ENCODE data around the gene FADS6. TPM values are rescaled to one million over a fixed set of nuclear protein-coding genes. Genes with fewer than 3 reads are reported as not detected.

Gene FADS6
- total RNA-seq, 1 donor from 2014 or later = not detected

DNA sequence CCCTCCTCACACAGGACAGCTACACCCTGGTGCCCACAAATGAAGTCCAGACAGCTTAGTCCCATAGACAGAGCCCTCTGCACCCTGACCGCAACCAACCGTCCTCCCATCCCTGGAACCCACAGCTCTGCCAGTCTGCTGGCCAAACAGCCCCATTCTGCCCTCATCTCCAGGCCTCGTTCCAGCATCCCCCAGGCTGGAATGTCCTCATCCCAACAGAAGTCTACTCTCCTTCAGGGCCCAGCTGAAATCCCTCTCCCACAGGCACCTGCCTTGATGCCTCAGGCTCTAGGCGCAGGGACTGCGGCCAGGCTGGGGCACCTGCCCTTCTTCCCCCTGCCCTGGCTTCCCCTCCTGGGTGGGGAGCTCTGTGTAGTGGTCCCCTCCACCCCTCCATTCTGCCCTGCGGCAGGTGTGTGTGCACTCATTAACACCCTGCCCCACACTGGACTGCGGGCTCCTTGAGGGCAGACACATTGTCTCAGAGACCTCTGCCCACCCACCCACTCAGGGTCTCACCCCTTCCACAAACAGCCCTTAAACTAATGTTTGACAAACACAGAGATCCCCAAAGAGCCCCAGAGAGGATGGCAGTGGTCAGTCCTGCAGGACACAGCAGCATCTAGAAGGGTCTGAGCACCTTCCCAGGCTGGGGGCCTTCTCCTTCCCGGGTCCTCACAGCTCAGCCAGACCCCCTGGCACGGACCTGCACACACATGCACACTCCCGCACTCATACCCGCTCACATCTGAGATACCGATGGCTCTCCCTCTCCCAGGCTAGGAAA lies 34.6 kb downstream of the FADS6 start:
- Mint-ChIP-seq H3K27me3 (ENCODE audit: low read depth) (peaks cover 94% of the 10 kb centered on the region), H3K9me3 (no peaks in the 10 kb centered on the region), H3K27ac (ENCODE audit: unreplicated experiment) (no peak overlapping the region), H3K4me1 (peaks cover 6% of the 10 kb centered on the region), H3K4me3 (no peak overlapping the region), H3K36me3 (ENCODE audit: low read depth) (no peaks in the 10 kb centered on the region)
- no peak for DNase-seq (ENCODE audit: low read depth, low spot score)
- TF ChIP-seq, protein P1, sequence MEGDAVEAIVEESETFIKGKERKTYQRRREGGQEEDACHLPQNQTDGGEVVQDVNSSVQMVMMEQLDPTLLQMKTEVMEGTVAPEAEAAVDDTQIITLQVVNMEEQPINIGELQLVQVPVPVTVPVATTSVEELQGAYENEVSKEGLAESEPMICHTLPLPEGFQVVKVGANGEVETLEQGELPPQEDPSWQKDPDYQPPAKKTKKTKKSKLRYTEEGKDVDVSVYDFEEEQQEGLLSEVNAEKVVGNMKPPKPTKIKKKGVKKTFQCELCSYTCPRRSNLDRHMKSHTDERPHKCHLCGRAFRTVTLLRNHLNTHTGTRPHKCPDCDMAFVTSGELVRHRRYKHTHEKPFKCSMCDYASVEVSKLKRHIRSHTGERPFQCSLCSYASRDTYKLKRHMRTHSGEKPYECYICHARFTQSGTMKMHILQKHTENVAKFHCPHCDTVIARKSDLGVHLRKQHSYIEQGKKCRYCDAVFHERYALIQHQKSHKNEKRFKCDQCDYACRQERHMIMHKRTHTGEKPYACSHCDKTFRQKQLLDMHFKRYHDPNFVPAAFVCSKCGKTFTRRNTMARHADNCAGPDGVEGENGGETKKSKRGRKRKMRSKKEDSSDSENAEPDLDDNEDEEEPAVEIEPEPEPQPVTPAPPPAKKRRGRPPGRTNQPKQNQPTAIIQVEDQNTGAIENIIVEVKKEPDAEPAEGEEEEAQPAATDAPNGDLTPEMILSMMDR (conservative IDR thresholded peaks at IDR 0.05) = no peak

DNA sequence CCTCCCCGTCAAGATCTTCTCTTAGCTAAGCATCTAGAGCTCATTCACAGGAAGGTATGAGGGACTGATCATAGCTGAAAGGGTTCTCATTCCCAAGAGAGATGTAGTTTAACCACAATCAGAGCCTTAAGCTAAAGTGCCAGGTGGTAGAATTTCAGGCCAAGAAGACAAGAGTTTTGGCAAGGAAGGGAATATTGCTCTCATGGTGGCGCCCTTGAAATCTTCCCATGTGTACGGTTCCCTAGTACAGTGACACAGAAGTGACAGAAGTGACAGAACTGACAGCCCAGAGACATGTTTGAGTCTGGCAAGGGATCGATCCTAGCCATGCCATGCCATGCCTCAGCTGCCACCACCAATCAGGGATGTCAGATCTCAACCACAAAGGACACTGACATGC lies 36.2 kb downstream of the FADS6 start:
- no peak overlapping the region for H3K27ac Mint-ChIP-seq (ENCODE audit: unreplicated experiment)
- no peaks in the 10 kb centered on the region for H3K9me3 Mint-ChIP-seq
- no peak for DNase-seq (ENCODE audit: low read depth, low spot score)
- H3K4me1 Mint-ChIP-seq = peaks cover 4% of the 10 kb centered on the region
- TF ChIP-seq, protein P1 (conservative IDR thresholded peaks at IDR 0.05) = no peak
- peaks cover 93% of the 10 kb centered on the region for H3K27me3 Mint-ChIP-seq (ENCODE audit: low read depth)
- H3K36me3 Mint-ChIP-seq (ENCODE audit: low read depth) = no peaks in the 10 kb centered on the region
- no peak overlapping the region for H3K4me3 Mint-ChIP-seq

DNA sequence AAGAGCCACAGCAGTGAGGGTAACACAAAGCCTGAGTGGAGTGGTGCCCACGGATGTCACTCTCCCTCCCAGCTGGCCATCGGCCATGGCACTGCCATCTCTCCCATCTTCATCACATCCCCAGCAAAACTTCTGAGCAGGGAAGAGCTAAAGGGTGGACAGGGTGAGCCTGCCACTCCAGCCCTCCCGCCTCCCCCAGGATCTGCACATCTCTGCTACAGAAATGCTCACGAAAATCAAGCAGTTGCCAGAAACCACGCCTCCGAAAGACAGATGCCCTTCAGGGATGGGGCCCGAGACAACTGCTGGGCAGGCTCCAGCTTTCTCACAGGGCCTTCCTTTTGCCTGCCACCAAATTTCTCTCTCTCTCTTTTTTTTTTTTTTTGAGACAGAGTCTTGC lies 37.3 kb downstream of the FADS6 start:
- no peak overlapping the region for H3K27ac Mint-ChIP-seq (ENCODE audit: unreplicated experiment)
- H3K4me3 Mint-ChIP-seq = no peak overlapping the region

DNA sequence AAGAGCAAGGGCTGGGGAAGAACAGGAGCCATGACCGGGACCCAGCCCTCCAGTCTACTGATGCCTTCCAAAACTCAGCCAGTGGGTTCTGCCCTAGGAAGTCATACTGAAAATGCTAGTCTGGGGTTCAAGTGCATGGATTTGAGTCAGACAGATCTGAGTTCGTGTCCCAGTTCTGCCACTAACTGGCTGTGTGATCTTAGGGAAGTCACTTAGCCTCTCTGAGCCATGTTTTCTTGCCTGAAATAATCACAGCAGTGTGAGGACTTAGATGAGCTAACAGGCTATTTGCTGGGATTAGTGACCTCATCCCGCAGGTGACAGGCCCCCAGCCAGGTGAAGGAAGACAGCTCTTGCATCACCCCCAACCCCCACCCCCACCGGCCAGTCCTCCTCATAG lies 38.1 kb downstream of the FADS6 start:
- H3K27me3 Mint-ChIP-seq (ENCODE audit: low read depth) = peaks cover 91% of the 10 kb centered on the region
- H3K4me3 Mint-ChIP-seq = no peak overlapping the region
- no peaks in the 10 kb centered on the region for H3K36me3 Mint-ChIP-seq (ENCODE audit: low read depth)
- H3K27ac Mint-ChIP-seq (ENCODE audit: unreplicated experiment) = no peak overlapping the region
- TF ChIP-seq, protein P1 (conservative IDR thresholded peaks at IDR 0.05) = no peak
- DNase-seq (ENCODE audit: low read depth, low spot score) = no peak
- no peaks in the 10 kb centered on the region for H3K9me3 Mint-ChIP-seq
- no peaks in the 10 kb centered on the region for H3K4me1 Mint-ChIP-seq

More for the DNA sequence above, 37.3 kb downstream of the FADS6 start:
- peaks cover 91% of the 10 kb centered on the region for H3K27me3 Mint-ChIP-seq (ENCODE audit: low read depth)
- no peaks in the 10 kb centered on the region for H3K9me3 Mint-ChIP-seq
- H3K4me1 Mint-ChIP-seq = no peaks in the 10 kb centered on the region
- DNase-seq (ENCODE audit: low read depth, low spot score) = no peak
- TF ChIP-seq, protein P1 (conservative IDR thresholded peaks at IDR 0.05) = no peak
- no peaks in the 10 kb centered on the region for H3K36me3 Mint-ChIP-seq (ENCODE audit: low read depth)

DNA sequence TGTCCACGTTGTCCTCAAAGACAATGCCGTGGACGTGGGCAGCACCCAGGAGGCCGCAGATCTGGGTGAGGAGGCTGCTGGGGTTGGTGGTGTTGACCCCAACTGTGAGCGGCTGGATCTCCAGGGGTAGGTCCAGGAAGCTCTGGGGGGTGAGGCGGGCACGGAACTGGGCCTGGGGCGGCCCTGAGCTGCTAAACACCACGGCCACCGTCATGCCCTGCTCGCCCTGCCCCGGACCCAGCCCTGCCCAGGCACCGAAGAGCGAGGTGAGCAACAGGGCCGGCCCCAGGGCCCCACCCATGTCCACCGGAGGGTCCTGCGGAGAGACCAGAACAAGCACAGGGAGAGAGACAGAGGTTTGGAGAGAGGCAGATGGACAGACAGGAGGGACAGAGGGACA lies 38.6 kb downstream of the FADS6 start:
- peaks cover 91% of the 10 kb centered on the region for H3K27me3 Mint-ChIP-seq (ENCODE audit: low read depth)
- no peak overlapping the region for H3K4me3 Mint-ChIP-seq
- H3K9me3 Mint-ChIP-seq = no peaks in the 10 kb centered on the region
- no peaks in the 10 kb centered on the region for H3K4me1 Mint-ChIP-seq
- no peaks in the 10 kb centered on the region for H3K36me3 Mint-ChIP-seq (ENCODE audit: low read depth)
- TF ChIP-seq, protein P1 (conservative IDR thresholded peaks at IDR 0.05) = no peak
- no peak overlapping the region for H3K27ac Mint-ChIP-seq (ENCODE audit: unreplicated experiment)
- DNase-seq (ENCODE audit: low read depth, low spot score) = no peak

Data from neural crest cell (in vitro differentiated cells).